ENCODE measurements around the gene NMBR.
"Not testable (repeated sequence)": the region's sequence is repeated elsewhere in the genome, so short reads cannot be mapped to it uniquely, and the experiment has no call there.

The NMBR gene

GRCh38 chr6:142055219-142055618 lies 91.7 kb downstream of the NMBR start:
- DNase-seq (ENCODE audit: low spot score): no peak

- no peak for DNase-seq (ENCODE audit: low spot score)
Measured at GRCh38 chr6:142051404-142051803, 95.5 kb downstream of the NMBR start.

- no peak for DNase-seq (ENCODE audit: low spot score)
Measured at GRCh38 chr6:142048593-142048980, 98.3 kb downstream of the NMBR start.

GRCh38 chr6:142047934-142048592 lies 98.9 kb downstream of the NMBR start:
- DNase-seq (ENCODE audit: low spot score): no peak

- no peak for DNase-seq (ENCODE audit: low spot score)
Measured at GRCh38 chr6:142045380-142046278, 101.3 kb downstream of the NMBR start.

GRCh38 chr6:142035890-142036289 lies 111.0 kb downstream of the NMBR start:
- DNase-seq (ENCODE audit: low spot score): no peak

- DNase-seq (ENCODE audit: low spot score): no peak
Measured at GRCh38 chr6:142031035-142031434, 115.9 kb downstream of the NMBR start.

GRCh38 chr6:142030115-142030619 lies 116.8 kb downstream of the NMBR start:
- DNase-seq (ENCODE audit: low spot score): no peak

GRCh38 chr6:142028527-142028926 lies 118.4 kb downstream of the NMBR start:
- no peak for DNase-seq (ENCODE audit: low spot score)

- not testable (repeated sequence) for DNase-seq (ENCODE audit: low spot score)
Measured at GRCh38 chr6:142027804-142028203, 119.1 kb downstream of the NMBR start.

GRCh38 chr6:142027074-142027473 lies 119.8 kb downstream of the NMBR start:
- DNase-seq (ENCODE audit: low spot score): no peak

- DNase-seq (ENCODE audit: low spot score): no peak
Measured at GRCh38 chr6:142026471-142026870, 120.5 kb downstream of the NMBR start.

All from CD4-positive, alpha-beta T cell treated with Interleukin-15 for 4 hours (primary cell).